Body of pancreas (tissue), 4 donors: ENCODE data around the gene IFITM10. TPM values are rescaled to one million over a fixed set of nuclear protein-coding genes. Genes with fewer than 3 reads are reported as not detected.

Experiments
- ATAC-seq: fragments of 150-250 bp; one replicate; pipeline ENCODE4 v1.9.1; 2016
- DNase-seq, 4 donors: peaks; one replicate each; pipeline ENCODE4 v3.0.0-alpha.2; 2019
- H3K27ac ChIP-seq, 4 donors: fragments of 200-600 bp; sonication (generic); 1 replicate in 3 of 4; 2 replicates in 1 of 4; pipeline versions ENCODE4 v1.5.1 to v1.6.1; 2016 to 2019; ENCODE audit warnings: mild to moderate bottlenecking in 1 of 4, mixed read lengths in 1 of 4, moderate library complexity in 1 of 4
- H3K27me3 ChIP-seq, 2 donors: fragments of 200-600 bp; sonication (generic); one replicate each; pipeline ENCODE4 v1.6.0; 2016; ENCODE audit warnings: mild to moderate bottlenecking in 1 of 2
- H3K36me3 ChIP-seq, 2 donors: fragments of 200-600 bp; sonication (generic); replicated peaks in 1 of 2; 2 replicates each; pipeline ENCODE4 v1.5.1; 2016; ENCODE audit warnings: low read depth in 2 of 2; ENCODE audit not compliant: insufficient read depth in 1 of 2
- H3K4me1 ChIP-seq: fragments of 200-600 bp; sonication (generic); one replicate; pipeline ENCODE4 v1.6.0; 2016
- H3K4me3 ChIP-seq, 2 donors: fragments of 200-600 bp; sonication (generic); 1 replicate in 1 of 2; 2 replicates in 1 of 2; pipeline ENCODE4 v1.5.1; 2016 to 2019
- H3K9me3 ChIP-seq, 3 donors: fragments of 200-600 bp; sonication (generic); 1 replicate in 2 of 3; 2 replicates in 1 of 3; pipeline ENCODE4 v1.5.1; 2016
- CTCF ChIP-seq, 7 experiments: fragments of 450-650 bp in 4 of 7; fragments of 200-600 bp in 3 of 7; sonication (generic) in 3 of 7; IDR thresholded peaks; one replicate each; pipeline ENCODE4 v1.5.1; 2016 to 2019; ENCODE audit warnings: antibody characterized with exemption in 7 of 7
- POLR2A ChIP-seq, 3 donors: fragments of 450-650 bp; IDR thresholded peaks; one replicate each; pipeline ENCODE4 v1.6.1; 2016; ENCODE audit warnings: antibody characterized with exemption in 3 of 3, mild to moderate bottlenecking in 2 of 3
- whole genome bisulfite sequencing, 2 donors: methylation state at CpG; one replicate each; pipeline ENCODE4 v1.1.5; 2017; 5-methylcytosine and 5-hydroxymethylcytosine counted together
- intact Hi-C: fragments of 100-400 bp; cut with DNase I; formaldehyde crosslinking; loops from one replicate; pipeline ENCODE4 v1.15.1; 2023
- total RNA-seq, 2 donors: library from RNA; depleted of rRNA; stranded (reverse); fragments of >200 nt; gene quantifications; one replicate each; pipeline ENCODE4 v1.1.0, GENCODE V29; 2016

The IFITM10 gene
- total RNA-seq, 2 donors from 2014 or later, result 0.26 TPM; not detected in 1

- Histone ChIP-seq H3K27ac (peak within 1 kb of the TSS; percentile 74 to 94 (median 84)), H3K4me3 (peak within 1 kb of the TSS; percentile 91 to 93), H3K36me3 (peaks cover 3 to 11% of the 10 kb centered on the region in 2 donors), H3K4me1 (peaks cover 43% of the 10 kb centered on the region), H3K9me3 (no peaks in the 10 kb centered on the region), H3K27me3 (no peaks in the 10 kb centered on the region)
- 1 to 2% methylated on average over 8 to 75 of the region's 85 CpGs for WGBS, 2 donors
- ATAC-seq (peak; percentile 86), DNase-seq (peak; percentile 90 to 92 (median 91))
- intact Hi-C loops, result no loop called here
- TF ChIP-seq CTCF (IDR thresholded peaks at IDR 0.05), result peak in 1 of 7 experiments; percentile 17
- peak; percentile 26 to 76 (median 52) for TF ChIP-seq POLR2A (IDR thresholded peaks at IDR 0.05)
Observed at GRCh38 chr11:1763796-1764661, 13.6 kb upstream of the IFITM10 start, which contains the start of gene CTSD. TSS of gene CTSD (minus strand) at chr11:1763927. CDS start at chr11:1763859, 68 bp downstream.

GRCh38 chr11:1763336-1763795, 13.0 kb upstream of the IFITM10 start:
- Histone ChIP-seq H3K4me1 (peaks cover 43% of the 10 kb centered on the region), H3K27ac (peak overlapping the region; percentile 59 to 94 (median 84)), H3K27me3 (no peaks in the 10 kb centered on the region), H3K9me3 (no peaks in the 10 kb centered on the region), H3K36me3 (peaks cover 3 to 11% of the 10 kb centered on the region in 2 donors), H3K4me3 (peak overlapping the region; percentile 91 to 93)
- DNase-seq, result no peak
- peak; percentile 4 for ATAC-seq
- TF ChIP-seq CTCF (IDR thresholded peaks at IDR 0.05) (no peak), POLR2A (IDR thresholded peaks at IDR 0.05) (peak in 1 of 3 donors; percentile 10)
- WGBS, 2 donors, result 0% methylated on average over 1 to 31 of the region's 32 CpGs
- intact Hi-C loops, result no loop called here

- H3K36me3 ChIP-seq, result peaks cover 3 to 11% of the 10 kb centered on the region in 2 donors
- WGBS, 2 donors, result 0 to 5% methylated on average over 1 to 16 of the region's 16 CpGs
- H3K9me3 ChIP-seq, result no peaks in the 10 kb centered on the region
- TF ChIP-seq POLR2A (IDR thresholded peaks at IDR 0.05) (peak; percentile 42 to 95 (median 93)), CTCF (IDR thresholded peaks at IDR 0.05) (no peak)
- H3K4me1 ChIP-seq, result peaks cover 43% of the 10 kb centered on the region
- ATAC-seq (peak; percentile 74), DNase-seq (peak; percentile 88 to 95 (median 91))
- H3K27ac ChIP-seq, result peak overlapping the region; percentile 74 to 94 (median 84)
- H3K27me3 ChIP-seq, result no peaks in the 10 kb centered on the region
- intact Hi-C loops, result no loop called here
- peak overlapping the region; percentile 91 to 93 for H3K4me3 ChIP-seq
Observed at GRCh38 chr11:1762537-1763302, 12.3 kb upstream of the IFITM10 start.

- TF ChIP-seq CTCF (IDR thresholded peaks at IDR 0.05) (no peak), POLR2A (IDR thresholded peaks at IDR 0.05) (no peak)
- no peak for ATAC-seq
- Histone ChIP-seq H3K4me1 (peaks cover 43% of the 10 kb centered on the region), H3K36me3 (peaks cover 6 to 16% of the 10 kb centered on the region in 2 donors), H3K9me3 (no peaks in the 10 kb centered on the region), H3K4me3 (no peak overlapping the region), H3K27me3 (no peaks in the 10 kb centered on the region), H3K27ac (peak overlapping the region; percentile 74 to 94 (median 84))
- WGBS, 2 donors, result 52 to 63% methylated on average over 11 to 12 of the region's 12 CpGs
- intact Hi-C loops, result no loop called here
- DNase-seq, result no peak
Observed at GRCh38 chr11:1761857-1762536, 11.6 kb upstream of the IFITM10 start.
